WTC11 (cell line): ENCODE data around the gene JMJD7. TPM values are rescaled to one million over a fixed set of nuclear protein-coding genes. Genes with fewer than 3 reads are reported as not detected.

ENCODE experiments used
- ATAC-seq: fragments of 200-7000 bp; cut with Tn5 transposase; 2 replicates; pipeline ENCODE4 v1.10.0; 2021; ENCODE audit warnings: mild to moderate bottlenecking, moderate library complexity
- CTCF ChIA-PET: fragments of 300-600 bp; sonication (Branson Sonifier 250); formaldehyde crosslinking; loops from one replicate; lab custom pipeline; 2021; ENCODE audit warnings: antibody characterized with exemption; lab: Charles Lee
- POLR2A ChIA-PET: fragments of 350-600 bp; sonication (Branson Sonifier 250); formaldehyde crosslinking; loops from one replicate; lab custom pipeline; 2021; ENCODE audit warnings: antibody characterized with exemption; lab: Charles Lee
- DNase-seq: peaks from one replicate; pipeline ENCODE4 v3.0.0; 2021; ENCODE audit warnings: low spot score
- H3K27ac Mint-ChIP-seq: 2 replicates; pipeline ENCODE4 v1.8.0; 2021; ENCODE audit warnings: mixed read lengths
- H3K27me3 Mint-ChIP-seq: 2 replicates; pipeline ENCODE4 v1.8.0; 2021; ENCODE audit warnings: low read depth, mild to moderate bottlenecking, moderate library complexity, mixed read lengths
- H3K36me3 Mint-ChIP-seq: 2 replicates; pipeline ENCODE4 v1.8.0; 2021; ENCODE audit warnings: mixed read lengths
- H3K4me1 Mint-ChIP-seq: 2 replicates; pipeline ENCODE4 v1.8.0; 2022; ENCODE audit warnings: mixed read lengths
- H3K4me3 Mint-ChIP-seq: 2 replicates; pipeline ENCODE4 v1.8.0; 2021; ENCODE audit warnings: mild to moderate bottlenecking, moderate library complexity, mixed read lengths
- H3K9me3 Mint-ChIP-seq: 2 replicates; pipeline ENCODE4 v1.8.0; 2021; ENCODE audit warnings: mixed read lengths
- FOXK1 ChIP-seq: sonication (generic); formaldehyde crosslinking; IDR thresholded peaks from 2 replicates; pipeline ENCODE4 v1.8.0; 2022; ENCODE audit warnings: mild to moderate bottlenecking, moderate library complexity, missing genetic modification reagents
- MYBL2 ChIP-seq: sonication (generic); formaldehyde crosslinking; IDR thresholded peaks from 2 replicates; pipeline ENCODE4 v1.8.1; 2023; ENCODE audit warnings: mild to moderate bottlenecking, moderate library complexity, missing genetic modification reagents
- NFATC4 ChIP-seq: fragments of 250-450 bp; sonication (Bioruptor Pico); IDR thresholded peaks from 2 replicates; pipeline ENCODE4 v1.9.0; 2021; ENCODE audit warnings: mild to moderate bottlenecking
- NR1H2 ChIP-seq: sonication (generic); formaldehyde crosslinking; IDR thresholded peaks from 2 replicates; pipeline ENCODE4 v1.9.0; 2021; ENCODE audit warnings: mild to moderate bottlenecking, moderate library complexity, missing genetic modification reagents
- total RNA-seq: library from RNA; stranded (reverse); gene quantifications from 3 replicates; pipeline ENCODE4 v1.2.3, GENCODE V29; 2021
- TF ChIP-seq, protein P1 (sequence below): sonication (generic); formaldehyde crosslinking; IDR thresholded peaks from 2 replicates; pipeline ENCODE4 v1.8.1; 2023; ENCODE audit warnings: mild to moderate bottlenecking, missing genetic modification reagents
- TF ChIP-seq, protein P2 (sequence below): fragments of 200-600 bp; IDR thresholded peaks from 2 replicates; pipeline ENCODE4 v1.8.0; 2022; ENCODE audit warnings: antibody characterized with exemption
- TF ChIP-seq, protein P3 (sequence below): sonication (generic); formaldehyde crosslinking; IDR thresholded peaks from 2 replicates; pipeline ENCODE4 v1.8.1; 2022; ENCODE audit warnings: low read depth, missing genetic modification reagents, borderline replicate concordance
- TF ChIP-seq, protein P4 (sequence below): fragments of 250-450 bp; sonication (Bioruptor Pico); IDR thresholded peaks from 2 replicates; pipeline ENCODE4 v1.9.0; 2021; ENCODE audit warnings: mild to moderate bottlenecking, borderline replicate concordance
- TF ChIP-seq, protein P5 (sequence below): sonication (generic); formaldehyde crosslinking; IDR thresholded peaks from 2 replicates; pipeline ENCODE4 v1.8.1; 2023; ENCODE audit warnings: mild to moderate bottlenecking, missing genetic modification reagents, moderate library complexity
- TF ChIP-seq, protein P6 (sequence below): sonication (generic); formaldehyde crosslinking; IDR thresholded peaks from 2 replicates; pipeline ENCODE4 v1.8.0; 2022; ENCODE audit warnings: mild to moderate bottlenecking, missing genetic modification reagents
- TF ChIP-seq, protein P7 (sequence below): sonication (generic); formaldehyde crosslinking; IDR thresholded peaks from 2 replicates; pipeline ENCODE4 v1.8.1; 2022; ENCODE audit warnings: mild to moderate bottlenecking, moderate library complexity, missing genetic modification reagents

The JMJD7 gene
- total RNA-seq, 1 experiment from 2014 or later = 19.9 TPM

DNA sequence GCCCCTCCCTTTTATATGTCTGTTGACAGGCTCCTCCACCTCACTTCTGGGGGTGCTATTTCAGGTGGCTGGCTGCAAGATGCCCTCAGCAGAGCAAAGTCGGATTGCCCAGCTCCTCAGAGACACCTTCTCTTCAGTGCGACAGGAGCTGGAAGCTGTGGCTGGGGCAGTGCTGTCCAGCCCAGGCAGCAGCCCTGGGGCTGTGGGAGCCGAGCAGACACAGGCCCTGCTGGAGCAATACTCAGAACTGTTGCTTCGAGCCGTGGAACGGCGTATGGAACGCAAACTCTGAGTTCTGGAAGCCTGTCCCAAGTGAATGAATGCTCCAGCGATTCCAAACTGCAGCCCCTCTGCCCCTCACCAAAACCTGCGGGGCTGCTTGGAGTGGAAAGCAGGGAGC is 2.7 kb upstream of the JMJD7 start:
- ChIA-PET POLR2A (interaction anchor here (3.5 kb wide), 1 partner anchor 51 kb away, joined by 15 read pairs; the partner anchor contains the start of gene MAPKBP1), CTCF (interaction anchor here (1.2 to 3.9 kb wide), 4 partner anchors 15 to 79 kb away, joined by 3 to 56 read pairs (median 18); partner anchors contain the start of gene MAPKBP1)
- DNase-seq (no peak), ATAC-seq (no peak)
- TF ChIP-seq, protein P1, sequence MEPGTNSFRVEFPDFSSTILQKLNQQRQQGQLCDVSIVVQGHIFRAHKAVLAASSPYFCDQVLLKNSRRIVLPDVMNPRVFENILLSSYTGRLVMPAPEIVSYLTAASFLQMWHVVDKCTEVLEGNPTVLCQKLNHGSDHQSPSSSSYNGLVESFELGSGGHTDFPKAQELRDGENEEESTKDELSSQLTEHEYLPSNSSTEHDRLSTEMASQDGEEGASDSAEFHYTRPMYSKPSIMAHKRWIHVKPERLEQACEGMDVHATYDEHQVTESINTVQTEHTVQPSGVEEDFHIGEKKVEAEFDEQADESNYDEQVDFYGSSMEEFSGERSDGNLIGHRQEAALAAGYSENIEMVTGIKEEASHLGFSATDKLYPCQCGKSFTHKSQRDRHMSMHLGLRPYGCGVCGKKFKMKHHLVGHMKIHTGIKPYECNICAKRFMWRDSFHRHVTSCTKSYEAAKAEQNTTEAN (CRISPR knock-in tag) = no peak
- TF ChIP-seq MYBL2 (CRISPR knock-in tag) = no peak
- TF ChIP-seq, protein P2, sequence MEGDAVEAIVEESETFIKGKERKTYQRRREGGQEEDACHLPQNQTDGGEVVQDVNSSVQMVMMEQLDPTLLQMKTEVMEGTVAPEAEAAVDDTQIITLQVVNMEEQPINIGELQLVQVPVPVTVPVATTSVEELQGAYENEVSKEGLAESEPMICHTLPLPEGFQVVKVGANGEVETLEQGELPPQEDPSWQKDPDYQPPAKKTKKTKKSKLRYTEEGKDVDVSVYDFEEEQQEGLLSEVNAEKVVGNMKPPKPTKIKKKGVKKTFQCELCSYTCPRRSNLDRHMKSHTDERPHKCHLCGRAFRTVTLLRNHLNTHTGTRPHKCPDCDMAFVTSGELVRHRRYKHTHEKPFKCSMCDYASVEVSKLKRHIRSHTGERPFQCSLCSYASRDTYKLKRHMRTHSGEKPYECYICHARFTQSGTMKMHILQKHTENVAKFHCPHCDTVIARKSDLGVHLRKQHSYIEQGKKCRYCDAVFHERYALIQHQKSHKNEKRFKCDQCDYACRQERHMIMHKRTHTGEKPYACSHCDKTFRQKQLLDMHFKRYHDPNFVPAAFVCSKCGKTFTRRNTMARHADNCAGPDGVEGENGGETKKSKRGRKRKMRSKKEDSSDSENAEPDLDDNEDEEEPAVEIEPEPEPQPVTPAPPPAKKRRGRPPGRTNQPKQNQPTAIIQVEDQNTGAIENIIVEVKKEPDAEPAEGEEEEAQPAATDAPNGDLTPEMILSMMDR = no peak
- TF ChIP-seq NFATC4 (CRISPR knock-in tag) = no peak
- TF ChIP-seq, protein P3, sequence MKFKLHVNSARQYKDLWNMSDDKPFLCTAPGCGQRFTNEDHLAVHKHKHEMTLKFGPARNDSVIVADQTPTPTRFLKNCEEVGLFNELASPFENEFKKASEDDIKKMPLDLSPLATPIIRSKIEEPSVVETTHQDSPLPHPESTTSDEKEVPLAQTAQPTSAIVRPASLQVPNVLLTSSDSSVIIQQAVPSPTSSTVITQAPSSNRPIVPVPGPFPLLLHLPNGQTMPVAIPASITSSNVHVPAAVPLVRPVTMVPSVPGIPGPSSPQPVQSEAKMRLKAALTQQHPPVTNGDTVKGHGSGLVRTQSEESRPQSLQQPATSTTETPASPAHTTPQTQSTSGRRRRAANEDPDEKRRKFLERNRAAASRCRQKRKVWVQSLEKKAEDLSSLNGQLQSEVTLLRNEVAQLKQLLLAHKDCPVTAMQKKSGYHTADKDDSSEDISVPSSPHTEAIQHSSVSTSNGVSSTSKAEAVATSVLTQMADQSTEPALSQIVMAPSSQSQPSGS (CRISPR knock-in tag) = no peak
- TF ChIP-seq FOXK1 = no peak
- H3K4me3 Mint-ChIP-seq = no peak overlapping the region
- no peaks in the 10 kb centered on the region for H3K27me3 Mint-ChIP-seq
- no peak overlapping the region for H3K27ac Mint-ChIP-seq
- peaks cover 7% of the 10 kb centered on the region for H3K4me1 Mint-ChIP-seq
- no peaks in the 10 kb centered on the region for H3K9me3 Mint-ChIP-seq
- no peaks in the 10 kb centered on the region for H3K36me3 Mint-ChIP-seq

DNA sequence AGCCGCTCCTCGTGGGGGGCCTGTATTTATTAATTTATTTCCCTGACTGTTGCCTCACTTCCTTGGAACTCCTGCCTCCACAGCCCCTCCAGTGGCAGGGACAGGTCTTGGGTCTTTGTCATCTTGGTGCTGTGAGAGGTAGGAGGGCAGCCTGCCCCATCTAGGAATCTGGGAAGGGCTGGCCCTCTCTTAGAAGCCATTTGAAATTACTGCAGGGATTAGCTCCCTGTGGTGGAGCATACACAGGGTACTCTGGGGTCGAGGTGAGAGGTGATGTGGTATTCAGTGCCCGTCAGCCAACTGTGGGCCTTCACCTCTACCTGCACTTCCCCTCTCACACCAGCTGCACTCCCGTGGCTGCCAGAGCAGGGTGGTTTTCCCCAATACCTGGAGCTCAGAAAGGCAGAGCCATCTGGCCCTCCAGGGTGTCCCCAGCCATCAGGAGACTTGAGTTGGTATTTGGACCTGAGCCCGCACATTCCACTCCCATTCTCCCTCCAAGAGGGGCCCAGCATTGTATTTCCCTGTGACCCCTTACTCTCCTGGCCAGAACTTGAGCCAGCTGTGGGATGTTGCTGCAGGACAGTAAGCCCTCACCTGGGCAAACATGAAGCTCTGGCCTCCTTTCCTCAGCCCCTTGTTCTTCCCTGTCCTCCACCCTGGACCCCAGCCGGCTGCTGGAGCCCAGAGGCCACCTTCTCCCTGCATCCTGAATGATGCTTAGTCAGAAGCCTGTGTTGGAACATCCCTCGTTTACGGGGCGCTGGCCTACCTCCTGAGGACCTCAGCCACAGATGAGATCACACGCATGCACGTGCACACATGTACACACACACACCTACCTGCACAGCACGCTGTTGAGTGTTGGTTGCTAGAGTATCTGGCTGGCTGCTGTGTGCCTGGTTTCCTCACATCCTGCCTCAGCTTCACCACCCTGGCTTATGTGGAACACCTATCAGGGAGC is 2.0 kb upstream of the JMJD7 start:
- Mint-ChIP-seq H3K36me3 (no peaks in the 10 kb centered on the region), H3K9me3 (no peaks in the 10 kb centered on the region)
- TF ChIP-seq, protein P4, sequence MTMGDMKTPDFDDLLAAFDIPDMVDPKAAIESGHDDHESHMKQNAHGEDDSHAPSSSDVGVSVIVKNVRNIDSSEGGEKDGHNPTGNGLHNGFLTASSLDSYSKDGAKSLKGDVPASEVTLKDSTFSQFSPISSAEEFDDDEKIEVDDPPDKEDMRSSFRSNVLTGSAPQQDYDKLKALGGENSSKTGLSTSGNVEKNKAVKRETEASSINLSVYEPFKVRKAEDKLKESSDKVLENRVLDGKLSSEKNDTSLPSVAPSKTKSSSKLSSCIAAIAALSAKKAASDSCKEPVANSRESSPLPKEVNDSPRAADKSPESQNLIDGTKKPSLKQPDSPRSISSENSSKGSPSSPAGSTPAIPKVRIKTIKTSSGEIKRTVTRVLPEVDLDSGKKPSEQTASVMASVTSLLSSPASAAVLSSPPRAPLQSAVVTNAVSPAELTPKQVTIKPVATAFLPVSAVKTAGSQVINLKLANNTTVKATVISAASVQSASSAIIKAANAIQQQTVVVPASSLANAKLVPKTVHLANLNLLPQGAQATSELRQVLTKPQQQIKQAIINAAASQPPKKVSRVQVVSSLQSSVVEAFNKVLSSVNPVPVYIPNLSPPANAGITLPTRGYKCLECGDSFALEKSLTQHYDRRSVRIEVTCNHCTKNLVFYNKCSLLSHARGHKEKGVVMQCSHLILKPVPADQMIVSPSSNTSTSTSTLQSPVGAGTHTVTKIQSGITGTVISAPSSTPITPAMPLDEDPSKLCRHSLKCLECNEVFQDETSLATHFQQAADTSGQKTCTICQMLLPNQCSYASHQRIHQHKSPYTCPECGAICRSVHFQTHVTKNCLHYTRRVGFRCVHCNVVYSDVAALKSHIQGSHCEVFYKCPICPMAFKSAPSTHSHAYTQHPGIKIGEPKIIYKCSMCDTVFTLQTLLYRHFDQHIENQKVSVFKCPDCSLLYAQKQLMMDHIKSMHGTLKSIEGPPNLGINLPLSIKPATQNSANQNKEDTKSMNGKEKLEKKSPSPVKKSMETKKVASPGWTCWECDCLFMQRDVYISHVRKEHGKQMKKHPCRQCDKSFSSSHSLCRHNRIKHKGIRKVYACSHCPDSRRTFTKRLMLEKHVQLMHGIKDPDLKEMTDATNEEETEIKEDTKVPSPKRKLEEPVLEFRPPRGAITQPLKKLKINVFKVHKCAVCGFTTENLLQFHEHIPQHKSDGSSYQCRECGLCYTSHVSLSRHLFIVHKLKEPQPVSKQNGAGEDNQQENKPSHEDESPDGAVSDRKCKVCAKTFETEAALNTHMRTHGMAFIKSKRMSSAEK (CRISPR knock-in tag) = no peak
- no peak for TF ChIP-seq NR1H2
- TF ChIP-seq, protein P5, sequence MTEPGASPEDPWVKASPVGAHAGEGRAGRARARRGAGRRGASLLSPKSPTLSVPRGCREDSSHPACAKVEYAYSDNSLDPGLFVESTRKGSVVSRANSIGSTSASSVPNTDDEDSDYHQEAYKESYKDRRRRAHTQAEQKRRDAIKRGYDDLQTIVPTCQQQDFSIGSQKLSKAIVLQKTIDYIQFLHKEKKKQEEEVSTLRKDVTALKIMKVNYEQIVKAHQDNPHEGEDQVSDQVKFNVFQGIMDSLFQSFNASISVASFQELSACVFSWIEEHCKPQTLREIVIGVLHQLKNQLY = no peak
- TF ChIP-seq, protein P6, sequence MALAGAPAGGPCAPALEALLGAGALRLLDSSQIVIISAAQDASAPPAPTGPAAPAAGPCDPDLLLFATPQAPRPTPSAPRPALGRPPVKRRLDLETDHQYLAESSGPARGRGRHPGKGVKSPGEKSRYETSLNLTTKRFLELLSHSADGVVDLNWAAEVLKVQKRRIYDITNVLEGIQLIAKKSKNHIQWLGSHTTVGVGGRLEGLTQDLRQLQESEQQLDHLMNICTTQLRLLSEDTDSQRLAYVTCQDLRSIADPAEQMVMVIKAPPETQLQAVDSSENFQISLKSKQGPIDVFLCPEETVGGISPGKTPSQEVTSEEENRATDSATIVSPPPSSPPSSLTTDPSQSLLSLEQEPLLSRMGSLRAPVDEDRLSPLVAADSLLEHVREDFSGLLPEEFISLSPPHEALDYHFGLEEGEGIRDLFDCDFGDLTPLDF (CRISPR knock-in tag) = no peak
- TF ChIP-seq, protein P7, sequence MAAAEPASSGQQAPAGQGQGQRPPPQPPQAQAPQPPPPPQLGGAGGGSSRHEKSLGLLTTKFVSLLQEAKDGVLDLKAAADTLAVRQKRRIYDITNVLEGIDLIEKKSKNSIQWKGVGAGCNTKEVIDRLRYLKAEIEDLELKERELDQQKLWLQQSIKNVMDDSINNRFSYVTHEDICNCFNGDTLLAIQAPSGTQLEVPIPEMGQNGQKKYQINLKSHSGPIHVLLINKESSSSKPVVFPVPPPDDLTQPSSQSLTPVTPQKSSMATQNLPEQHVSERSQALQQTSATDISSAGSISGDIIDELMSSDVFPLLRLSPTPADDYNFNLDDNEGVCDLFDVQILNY (CRISPR knock-in tag) = no peak
- TF ChIP-seq, all 79 proteins: peak for 0
- Mint-ChIP-seq H3K27ac (no peak overlapping the region), H3K27me3 (no peaks in the 10 kb centered on the region), H3K4me3 (peak overlapping the region; percentile 92), H3K4me1 (peaks cover 7% of the 10 kb centered on the region)
- ChIA-PET POLR2A (interaction anchor here (0.5 to 3.5 kb wide), 3 partner anchors 42 to 465 kb away, joined by 4 to 15 read pairs (median 10); partner anchors contain the start of gene MAPKBP1), CTCF (interaction anchor here (1.1 to 3.9 kb wide), 6 partner anchors 16 to 223 kb away, joined by 3 to 56 read pairs (median 4); partner anchors contain the start of gene MAPKBP1)
- ATAC-seq (no peak), DNase-seq (no peak)
